KMS-11 (cell line): ENCODE data around the gene ZDHHC21.

Experiments
- H2AFZ ChIP-seq: fragments of 200-600 bp; sonication (generic); 2 replicates; pipeline ENCODE4 v1.6.1; 2016; ENCODE audit warnings: antibody characterized with exemption, mixed run types, low read depth
- H3K27ac ChIP-seq: fragments of 200-600 bp; sonication (generic); 2 replicates; pipeline ENCODE4 v1.6.1; 2016; ENCODE audit warnings: mild to moderate bottlenecking, mixed run types
- H3K27me3 ChIP-seq: fragments of 200-600 bp; sonication (generic); 2 replicates; pipeline ENCODE4 v1.6.1; 2017; ENCODE audit warnings: mild to moderate bottlenecking, low read depth, mixed run types, moderate library complexity; ENCODE audit not compliant: insufficient read depth
- H3K36me3 ChIP-seq: fragments of 200-600 bp; sonication (generic); 2 replicates; pipeline ENCODE4 v1.6.1; 2017; ENCODE audit warnings: mild to moderate bottlenecking, mixed run types; ENCODE audit not compliant: insufficient read depth
- H3K4me1 ChIP-seq: fragments of 200-600 bp; sonication (generic); 2 replicates; pipeline ENCODE4 v1.6.1; 2016; ENCODE audit warnings: mild to moderate bottlenecking, low read depth, mixed run types; ENCODE audit not compliant: poor library complexity, severe bottlenecking
- H3K4me2 ChIP-seq: fragments of 200-600 bp; sonication (generic); 2 replicates; pipeline ENCODE4 v1.7.0; 2016; ENCODE audit warnings: mild to moderate bottlenecking, mixed run types
- H3K4me3 ChIP-seq: fragments of 200-600 bp; sonication (generic); IDR thresholded peaks from 2 replicates; pipeline ENCODE4 v1.6.1; 2017; ENCODE audit warnings: low read depth, low read length, mixed read lengths; ENCODE audit not compliant: insufficient read depth
- H3K79me2 ChIP-seq: fragments of 200-600 bp; sonication (generic); 2 replicates; pipeline ENCODE4 v1.6.1; 2016; ENCODE audit warnings: low read depth, mixed run types; ENCODE audit not compliant: insufficient read depth
- H3K9ac ChIP-seq: fragments of 200-600 bp; sonication (generic); 2 replicates; pipeline ENCODE4 v1.6.1; 2016; ENCODE audit warnings: mild to moderate bottlenecking, mixed run types
- H4K20me1 ChIP-seq: fragments of 200-600 bp; sonication (generic); 2 replicates; pipeline ENCODE4 v1.6.1; 2016; ENCODE audit warnings: mild to moderate bottlenecking, mixed run types; ENCODE audit not compliant: insufficient read depth
- TF ChIP-seq, protein P1 (sequence below): fragments of 200-600 bp; sonication (generic); conservative IDR thresholded peaks from 2 replicates; pipeline ENCODE4 v1.6.1; 2017; ENCODE audit warnings: low read depth, mild to moderate bottlenecking, antibody characterized with exemption, low read length, moderate library complexity, mixed read lengths

Gene ZDHHC21

GRCh38 chr9:14585730-14586473 lies 107.3 kb downstream of the ZDHHC21 start:
- no peak overlapping the region for H3K4me3 ChIP-seq
- no peaks in the 10 kb centered on the region for H4K20me1 ChIP-seq
- H3K4me1 ChIP-seq: peaks cover 21% of the 10 kb centered on the region
- TF ChIP-seq, protein P1, sequence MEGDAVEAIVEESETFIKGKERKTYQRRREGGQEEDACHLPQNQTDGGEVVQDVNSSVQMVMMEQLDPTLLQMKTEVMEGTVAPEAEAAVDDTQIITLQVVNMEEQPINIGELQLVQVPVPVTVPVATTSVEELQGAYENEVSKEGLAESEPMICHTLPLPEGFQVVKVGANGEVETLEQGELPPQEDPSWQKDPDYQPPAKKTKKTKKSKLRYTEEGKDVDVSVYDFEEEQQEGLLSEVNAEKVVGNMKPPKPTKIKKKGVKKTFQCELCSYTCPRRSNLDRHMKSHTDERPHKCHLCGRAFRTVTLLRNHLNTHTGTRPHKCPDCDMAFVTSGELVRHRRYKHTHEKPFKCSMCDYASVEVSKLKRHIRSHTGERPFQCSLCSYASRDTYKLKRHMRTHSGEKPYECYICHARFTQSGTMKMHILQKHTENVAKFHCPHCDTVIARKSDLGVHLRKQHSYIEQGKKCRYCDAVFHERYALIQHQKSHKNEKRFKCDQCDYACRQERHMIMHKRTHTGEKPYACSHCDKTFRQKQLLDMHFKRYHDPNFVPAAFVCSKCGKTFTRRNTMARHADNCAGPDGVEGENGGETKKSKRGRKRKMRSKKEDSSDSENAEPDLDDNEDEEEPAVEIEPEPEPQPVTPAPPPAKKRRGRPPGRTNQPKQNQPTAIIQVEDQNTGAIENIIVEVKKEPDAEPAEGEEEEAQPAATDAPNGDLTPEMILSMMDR: no peak
- H3K79me2 ChIP-seq: no peaks in the 10 kb centered on the region
- H2AFZ ChIP-seq: no peak overlapping the region
- H3K27ac ChIP-seq: no peak overlapping the region
- H3K27me3 ChIP-seq: peaks cover 27% of the 10 kb centered on the region
- no peaks in the 10 kb centered on the region for H3K36me3 ChIP-seq
- H3K9ac ChIP-seq: no peak overlapping the region
- peak overlapping the region; percentile 27 for H3K4me2 ChIP-seq

GRCh38 chr9:14584571-14584970 lies 108.7 kb downstream of the ZDHHC21 start:
- Histone ChIP-seq H3K9ac (no peak overlapping the region), H3K79me2 (no peaks in the 10 kb centered on the region), H2AFZ (no peak overlapping the region), H3K27me3 (peaks cover 27% of the 10 kb centered on the region), H3K36me3 (no peaks in the 10 kb centered on the region), H3K4me3 (no peak overlapping the region), H3K4me1 (peaks cover 21% of the 10 kb centered on the region), H3K27ac (no peak overlapping the region), H4K20me1 (no peaks in the 10 kb centered on the region), H3K4me2 (no peak overlapping the region)
- TF ChIP-seq, protein P1: no peak

GRCh38 chr9:14578030-14578429 lies 115.2 kb downstream of the ZDHHC21 start:
- H3K27me3 ChIP-seq: no peaks in the 10 kb centered on the region
- H3K4me2 ChIP-seq: no peak overlapping the region
- no peaks in the 10 kb centered on the region for H3K4me1 ChIP-seq
- no peaks in the 10 kb centered on the region for H3K36me3 ChIP-seq
- H2AFZ ChIP-seq: no peak overlapping the region
- no peak overlapping the region for H3K9ac ChIP-seq
- H3K27ac ChIP-seq: no peak overlapping the region
- H3K79me2 ChIP-seq: no peaks in the 10 kb centered on the region
- TF ChIP-seq, protein P1: no peak
- no peak overlapping the region for H3K4me3 ChIP-seq
- no peaks in the 10 kb centered on the region for H4K20me1 ChIP-seq

DNA sequence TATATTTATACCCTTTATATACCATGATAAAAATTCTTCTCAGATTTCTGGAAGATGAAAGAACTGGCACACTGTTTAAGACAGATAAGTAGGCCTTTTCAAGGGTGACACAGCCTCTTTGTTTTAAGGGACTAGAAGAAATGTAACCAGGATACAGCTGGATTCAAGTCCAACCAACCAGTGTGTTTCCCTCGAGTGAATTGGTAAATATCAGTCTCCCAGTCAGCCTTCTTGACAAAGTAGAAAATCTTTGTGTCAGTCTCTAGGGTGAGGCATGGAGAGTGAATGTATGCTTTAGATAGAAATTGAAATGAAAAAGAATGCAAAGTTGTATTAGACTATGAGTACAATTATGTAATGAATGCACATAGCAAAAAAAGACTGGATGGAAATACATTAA lies 119.1 kb downstream of the ZDHHC21 start:
- no peaks in the 10 kb centered on the region for H4K20me1 ChIP-seq
- H3K27me3 ChIP-seq: no peaks in the 10 kb centered on the region
- no peak overlapping the region for H2AFZ ChIP-seq
- H3K27ac ChIP-seq: no peak overlapping the region
- H3K9ac ChIP-seq: no peak overlapping the region
- H3K79me2 ChIP-seq: no peaks in the 10 kb centered on the region
- no peak overlapping the region for H3K4me2 ChIP-seq
- H3K4me3 ChIP-seq: no peak overlapping the region
- H3K4me1 ChIP-seq: no peaks in the 10 kb centered on the region
- H3K36me3 ChIP-seq: no peaks in the 10 kb centered on the region
- TF ChIP-seq, protein P1: no peak
